HL-60 (cell line): ENCODE data around the gene HMGN2.

ENCODE experiments used
- DNase-seq, 2 experiments: peaks; one replicate each; pipeline ENCODE4 v3.0.0-alpha.2; 2010 to 2020; ENCODE audit warnings: low read depth in 1 of 2, low spot score in 1 of 2
- H3K27ac ChIP-seq: fragments of 250-450 bp; sonication (Bioruptor Pico); replicated peaks from 2 replicates; pipeline ENCODE4 v1.5.1; 2020; ENCODE audit warnings: mild to moderate bottlenecking, moderate library complexity
- H3K27me3 ChIP-seq: fragments of 250-450 bp; sonication (Bioruptor Pico); 2 replicates; pipeline ENCODE4 v1.5.1; 2021; ENCODE audit warnings: mild to moderate bottlenecking, moderate library complexity; ENCODE audit not compliant: insufficient read depth, poor library complexity, severe bottlenecking
- H3K4me3 ChIP-seq: replicated peaks from 2 replicates; pipeline ENCODE4 v1.5.1; 2011; ENCODE audit warnings: mild to moderate bottlenecking, control low read depth, low read length; ENCODE audit not compliant: insufficient read depth
- CTCF ChIP-seq: IDR thresholded peaks from one replicate; pipeline ENCODE4 v1.5.1; 2011; ENCODE audit warnings: low read length, control low read depth, inconsistent platforms; ENCODE audit not compliant: insufficient read depth
- GABPA ChIP-seq: IDR thresholded peaks from 2 replicates; pipeline ENCODE4 v1.6.1; 2012; ENCODE audit warnings: low read depth
- POLR2AphosphoS5 ChIP-seq: IDR thresholded peaks from 2 replicates; pipeline ENCODE4 v1.6.1; 2012; ENCODE audit warnings: low read depth
- REST ChIP-seq: IDR thresholded peaks from 2 replicates; pipeline ENCODE4 v1.6.1; 2012; ENCODE audit warnings: low read depth; ENCODE audit not compliant: insufficient replicate concordance
- SPI1 ChIP-seq: IDR thresholded peaks from 2 replicates; pipeline ENCODE4 v1.6.1; 2012; ENCODE audit warnings: low read depth, mild to moderate bottlenecking, borderline replicate concordance

The HMGN2 gene

GRCh38 chr1:26477446-26478152 is 5.4 kb downstream of the HMGN2 start:
- Histone ChIP-seq H3K27me3 (no peaks in the 10 kb centered on the region), H3K4me3 (no peak overlapping the region), H3K27ac (no peak overlapping the region)
- TF ChIP-seq SPI1 (no peak), GABPA (no peak), POLR2AphosphoS5 (peak; percentile 14; the same call in 1 of the 2 replicates), CTCF (no peak)
- DNase-seq = no peak

GRCh38 chr1:26478159-26478558 is 5.9 kb downstream of the HMGN2 start:
- TF ChIP-seq REST (no peak), GABPA (no peak), SPI1 (no peak)
- Histone ChIP-seq H3K27ac (no peak overlapping the region), H3K4me3 (no peak overlapping the region), H3K27me3 (no peaks in the 10 kb centered on the region)
- DNase-seq = no peak

GRCh38 chr1:26478988-26479387 is 6.7 kb downstream of the HMGN2 start:
- H3K27ac ChIP-seq = no peak overlapping the region
- no peak for DNase-seq
- TF ChIP-seq POLR2AphosphoS5 = no peak
- no peak for TF ChIP-seq REST
- TF ChIP-seq CTCF = no peak
- TF ChIP-seq SPI1 = no peak
- TF ChIP-seq GABPA = no peak

GRCh38 chr1:26482921-26483320 is 10.7 kb downstream of the HMGN2 start:
- Histone ChIP-seq H3K27ac (no peak overlapping the region), H3K4me3 (no peak overlapping the region), H3K27me3 (no peaks in the 10 kb centered on the region)
- no peak for TF ChIP-seq GABPA
- no peak for TF ChIP-seq REST
- no peak for TF ChIP-seq POLR2AphosphoS5
- TF ChIP-seq CTCF = no peak
- no peak for TF ChIP-seq SPI1
- DNase-seq = no peak

More at GRCh38 chr1:26478988-26479387, 6.7 kb downstream of the HMGN2 start:
- H3K27me3 ChIP-seq = no peaks in the 10 kb centered on the region
- H3K4me3 ChIP-seq = no peak overlapping the region
